COR-L47 (cell line): ENCODE results near the gene ZBTB12.
A peak's percentile ranks its signal among the peaks of the same experiment; 100 is the strongest.
"Not testable (repeated sequence)": the region's sequence is repeated elsewhere in the genome, so short reads cannot be mapped to it uniquely, and the experiment has no call there.

Source experiments
- DNase-seq: peaks from one replicate; lab custom pipeline; 2025; lab: John Stamatoyannopoulos, UW

The ZBTB12 gene

DNA sequence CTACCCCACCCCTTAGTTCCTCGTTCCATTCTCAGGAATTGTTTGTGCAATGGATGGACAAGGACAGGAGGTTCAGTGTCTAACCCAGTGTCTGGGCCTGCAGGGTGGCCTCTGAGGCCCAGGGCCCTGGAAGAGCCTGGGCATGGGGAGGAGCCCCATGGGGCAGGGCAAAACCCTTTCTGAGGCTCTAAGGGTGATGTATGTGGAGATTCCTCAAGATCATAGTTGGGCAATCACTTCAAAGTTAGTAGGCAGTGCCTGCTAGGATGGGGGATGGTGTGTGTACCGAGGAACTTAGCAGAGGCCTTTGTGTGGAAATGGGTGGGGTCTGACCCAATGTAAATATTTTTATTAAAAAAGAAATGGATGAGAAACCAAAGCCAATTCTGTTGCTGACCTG is 18.9 kb upstream of the ZBTB12 start:
- no peak for DNase-seq

DNA sequence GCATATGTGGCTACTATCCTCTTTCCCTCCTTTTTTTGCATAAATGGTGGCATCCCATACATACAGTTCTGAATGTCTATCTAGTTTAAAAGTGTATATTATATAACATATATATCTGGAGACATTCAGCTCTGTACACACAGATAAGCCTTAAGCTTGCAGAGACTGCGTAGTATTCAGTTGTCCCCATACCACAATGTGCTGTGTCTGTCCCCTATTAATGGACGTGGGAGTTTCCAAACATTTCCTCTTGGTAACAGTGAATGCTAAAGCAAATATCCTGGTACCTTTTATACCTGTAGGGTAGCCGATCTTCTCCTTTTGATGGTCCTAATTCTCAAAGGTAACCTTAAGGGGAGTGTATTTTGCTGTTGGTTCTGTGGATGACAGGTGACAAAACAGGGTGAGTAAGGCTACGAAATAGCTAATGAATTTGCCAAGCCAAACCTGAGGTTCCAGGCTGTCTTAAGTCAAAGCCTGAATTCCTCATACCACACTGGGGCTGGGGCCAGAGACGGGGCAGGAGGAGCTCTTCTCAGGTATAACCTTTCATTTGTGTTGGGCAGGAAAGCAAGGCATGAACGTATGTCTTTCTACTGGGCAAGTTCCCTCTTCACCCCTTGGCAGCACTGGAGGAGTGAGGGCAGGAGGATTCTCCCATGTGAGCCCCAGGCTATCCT is 17.9 kb upstream of the ZBTB12 start:
- DNase-seq, result no peak

DNA sequence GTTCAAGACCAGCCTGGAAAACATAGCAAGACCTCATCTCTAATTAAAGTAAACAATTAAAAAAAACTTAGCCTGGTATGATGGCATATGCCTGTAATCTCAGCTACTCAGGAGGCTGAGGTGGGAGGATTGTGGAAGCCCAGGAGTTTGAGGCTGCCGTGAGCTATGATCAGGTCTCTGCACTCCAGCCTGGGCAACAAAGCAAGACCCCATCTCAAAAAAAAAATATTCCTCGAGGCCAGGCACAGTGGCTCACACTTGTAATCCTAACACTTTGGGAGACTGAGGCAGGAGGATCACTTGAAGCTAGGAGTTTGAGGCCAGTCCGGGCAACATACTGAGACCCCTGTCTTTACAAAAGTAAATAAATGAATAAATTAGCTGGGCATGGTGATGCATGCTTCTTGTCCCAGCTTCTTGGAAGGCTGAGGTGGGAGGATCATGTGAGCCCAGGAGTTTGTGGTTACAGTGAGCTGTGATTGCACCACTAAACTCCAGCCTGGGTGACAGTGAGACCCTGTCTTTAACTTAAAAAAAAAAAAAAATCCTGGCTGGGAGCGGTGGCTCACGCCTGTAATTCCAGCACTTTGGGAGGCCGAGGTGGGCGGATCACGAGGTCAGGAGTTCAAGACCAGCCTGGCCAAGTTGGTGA is 16.3 kb upstream of the ZBTB12 start:
- no peak for DNase-seq

DNA sequence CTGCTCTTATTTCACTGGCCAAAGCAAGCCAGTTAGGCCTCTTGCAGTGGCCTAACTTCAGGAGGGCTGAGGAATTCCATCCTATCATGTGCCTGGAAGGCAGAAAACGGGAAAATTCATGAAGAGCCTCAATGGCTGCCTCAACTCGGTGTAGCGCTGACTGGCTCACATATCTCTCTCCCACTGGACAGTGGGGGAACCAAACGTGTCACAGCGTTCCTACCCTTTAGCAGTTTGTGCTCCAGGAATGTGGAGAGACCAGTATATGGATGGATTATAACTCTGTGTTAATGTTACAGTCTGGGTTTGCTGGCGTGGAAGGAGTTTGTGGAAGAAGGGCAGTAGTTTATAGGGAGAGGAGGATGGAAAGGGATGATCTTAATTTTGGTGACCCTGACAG is 13.9 kb upstream of the ZBTB12 start:
- DNase-seq, result no peak

DNA sequence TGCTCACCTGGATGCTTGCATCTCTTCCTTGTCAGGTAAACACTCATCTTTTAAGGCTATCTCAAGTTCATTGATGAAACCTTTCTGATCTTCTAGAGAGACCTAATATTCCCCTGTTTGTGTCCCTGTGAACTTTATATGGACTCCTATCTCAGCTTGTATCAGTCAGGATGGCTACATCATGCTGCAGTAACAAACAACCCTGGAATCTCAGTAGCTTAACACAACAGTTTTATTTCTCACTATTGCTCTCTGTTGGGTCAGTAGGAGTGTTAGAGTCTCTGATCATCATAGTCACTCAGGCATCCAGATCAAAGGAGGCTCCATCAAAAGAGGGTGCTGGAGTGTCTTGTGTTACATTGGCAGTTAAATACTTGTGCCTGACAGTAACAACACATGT is 13.5 kb upstream of the ZBTB12 start:
- no peak for DNase-seq

DNA sequence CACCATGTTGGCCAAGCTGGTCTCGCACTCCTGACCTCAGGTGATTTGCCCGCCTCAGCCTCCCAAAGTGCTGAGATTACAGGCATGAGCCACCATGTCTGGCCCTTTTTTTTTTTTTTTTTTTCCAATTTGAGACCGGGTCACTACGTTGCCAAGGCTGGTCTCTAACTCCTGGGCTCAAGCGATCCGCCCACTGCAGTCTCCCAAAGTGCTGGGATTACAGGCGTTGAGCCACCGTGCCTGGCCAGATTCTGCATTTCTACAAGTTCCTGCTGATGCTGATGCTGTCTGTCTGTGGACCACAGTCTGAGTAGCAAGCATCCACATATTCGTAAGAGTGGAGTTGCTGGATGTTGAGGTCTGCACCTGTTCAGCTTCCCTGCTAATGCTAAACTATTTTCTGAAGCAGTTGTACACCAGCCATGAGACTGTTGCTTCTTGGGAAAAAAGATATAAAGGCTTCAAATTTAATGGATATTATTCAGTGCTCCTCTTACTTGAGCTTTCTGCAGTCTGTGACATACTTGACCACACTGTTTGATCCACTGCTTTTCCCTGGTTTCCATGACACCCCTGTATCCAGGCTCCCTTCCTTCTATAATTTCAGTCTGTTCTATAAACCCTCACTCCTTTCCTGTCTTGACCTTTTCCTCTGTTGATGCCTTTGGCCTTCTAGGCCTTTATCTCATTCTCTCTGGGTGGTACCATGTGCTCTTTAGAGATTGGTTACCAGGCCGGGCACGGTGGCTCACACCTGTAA is 10.1 kb upstream of the ZBTB12 start:
- DNase-seq, result no peak

DNA sequence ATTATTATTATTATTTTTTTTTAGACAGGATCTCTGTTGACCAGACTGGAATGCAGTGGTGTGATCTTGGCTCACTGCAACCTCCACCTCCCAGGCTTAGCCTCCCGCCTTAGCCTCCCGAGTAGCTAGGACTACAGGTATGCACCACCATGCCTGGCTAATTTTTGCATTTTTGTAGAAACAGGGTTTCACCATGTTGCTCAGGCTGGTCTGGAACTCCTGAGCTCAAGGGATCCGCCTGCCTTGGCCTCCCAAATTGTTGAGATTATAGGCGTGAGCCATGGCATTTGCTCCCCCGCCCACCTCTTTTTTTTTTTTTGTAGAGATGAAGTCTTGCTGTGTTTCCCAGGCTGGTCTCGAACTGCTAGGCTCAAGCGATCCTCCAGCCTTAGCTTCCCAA is 7.4 kb upstream of the ZBTB12 start:
- DNase-seq, result not testable (repeated sequence)

DNA sequence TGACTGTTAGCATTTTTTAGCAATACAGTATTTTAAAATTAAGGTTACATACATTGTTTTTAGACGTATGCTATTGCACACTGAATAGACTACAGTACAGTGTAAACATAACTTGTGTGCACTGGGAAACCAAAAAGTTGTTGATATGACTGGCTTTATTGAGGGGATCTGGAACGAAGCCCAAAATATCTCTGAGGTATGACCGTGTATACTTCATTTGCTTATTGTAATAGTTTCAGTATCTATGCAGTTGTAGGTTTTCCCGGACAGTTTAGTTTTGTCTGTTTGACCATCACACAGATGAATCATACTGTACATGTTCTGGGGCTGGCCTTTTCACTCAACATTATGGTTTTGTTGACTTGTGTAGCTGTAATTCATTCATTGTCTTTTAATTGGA is 6.9 kb upstream of the ZBTB12 start:
- DNase-seq, result no peak

DNA sequence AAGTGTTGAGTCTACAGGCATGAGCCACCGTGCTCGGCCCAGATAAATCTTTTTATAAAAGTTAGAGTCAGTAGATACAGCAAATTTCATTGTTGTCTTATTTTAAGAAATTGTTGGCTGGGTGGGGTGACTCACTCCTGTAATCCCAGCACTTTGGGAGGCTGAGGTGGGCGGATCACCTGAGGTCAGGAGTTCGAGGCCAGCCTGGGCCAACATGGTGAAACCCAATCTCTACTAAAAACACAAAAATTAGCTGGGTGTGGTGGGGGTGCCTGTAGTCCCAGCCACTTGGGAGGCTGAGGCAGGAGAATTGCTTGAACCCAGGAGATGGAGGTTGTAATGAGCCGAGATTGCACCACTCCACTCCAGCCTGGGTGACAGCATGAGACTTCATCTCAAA is 6.4 kb upstream of the ZBTB12 start:
- not testable (repeated sequence) for DNase-seq

DNA sequence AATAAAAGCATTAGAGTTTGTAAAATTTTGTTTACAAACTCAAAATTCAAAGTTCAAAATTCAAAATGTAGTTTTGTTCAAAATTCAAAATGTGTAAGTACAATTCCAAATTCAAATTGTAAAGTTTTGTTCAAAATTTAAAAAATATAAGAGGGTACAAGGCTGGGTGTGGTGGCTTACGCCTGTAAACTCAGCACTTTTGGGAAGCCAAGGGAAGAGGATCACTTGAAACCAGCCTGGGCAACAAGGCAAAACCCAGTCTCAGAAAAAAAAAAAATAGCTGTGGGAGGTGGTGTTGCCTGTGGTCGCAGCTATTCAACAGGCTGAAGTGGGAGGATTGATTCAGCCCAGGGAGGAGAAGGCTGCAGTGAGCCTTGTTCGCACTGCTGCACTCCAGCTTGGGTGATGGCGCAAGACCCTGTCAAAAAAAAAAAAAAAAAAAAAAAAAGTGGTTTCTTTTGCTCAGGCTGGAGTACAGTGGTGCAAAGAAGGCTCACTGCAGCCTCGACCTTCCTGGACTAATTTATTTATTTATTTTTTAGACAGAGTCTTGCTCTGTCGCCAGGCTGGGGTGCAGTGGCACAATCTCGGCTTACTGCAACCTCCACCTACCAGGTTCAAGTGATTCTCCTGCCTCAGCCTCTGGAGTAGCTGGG is 5.4 kb upstream of the ZBTB12 start:
- DNase-seq, result no peak

DNA sequence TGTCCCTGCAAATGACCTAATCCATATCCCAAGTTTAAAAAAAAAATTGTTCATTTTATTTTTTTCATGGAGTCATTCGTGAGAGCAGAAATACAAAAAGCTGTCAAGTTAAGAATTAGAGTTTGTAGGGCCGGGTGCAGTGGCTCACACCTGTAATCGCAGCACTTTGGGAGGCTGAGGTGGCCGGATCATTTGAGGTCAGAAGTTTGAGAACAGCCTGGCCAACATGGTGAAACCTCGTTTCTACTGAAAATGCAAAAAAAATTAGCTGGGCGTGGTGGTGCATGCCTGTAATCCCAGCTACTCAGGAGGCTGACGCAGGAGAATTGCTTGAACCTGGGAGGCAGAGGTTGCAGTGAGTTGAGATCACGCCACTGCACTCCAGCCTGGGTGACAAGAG is 4.8 kb upstream of the ZBTB12 start:
- DNase-seq, result not testable (repeated sequence)

DNA sequence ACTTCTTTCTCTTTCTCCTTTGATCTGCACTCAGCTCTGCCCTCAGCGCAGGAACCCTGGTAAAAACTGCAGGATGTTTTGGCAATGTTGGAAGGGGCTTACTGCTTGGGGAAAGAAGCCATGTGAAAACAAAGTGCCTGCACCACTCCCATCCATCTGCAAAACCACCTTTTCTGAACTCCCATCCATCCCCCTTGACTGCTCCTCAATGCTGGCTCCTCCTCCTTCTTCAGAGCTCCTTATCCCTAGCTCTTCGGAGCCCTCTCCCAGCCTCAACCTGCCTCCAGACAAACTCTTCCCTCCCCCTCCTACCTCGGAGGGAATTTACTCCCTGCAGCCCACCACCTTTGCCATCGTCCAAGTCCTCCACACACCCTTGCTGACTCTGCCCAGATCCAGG is 4.2 kb upstream of the ZBTB12 start:
- no peak for DNase-seq

DNA sequence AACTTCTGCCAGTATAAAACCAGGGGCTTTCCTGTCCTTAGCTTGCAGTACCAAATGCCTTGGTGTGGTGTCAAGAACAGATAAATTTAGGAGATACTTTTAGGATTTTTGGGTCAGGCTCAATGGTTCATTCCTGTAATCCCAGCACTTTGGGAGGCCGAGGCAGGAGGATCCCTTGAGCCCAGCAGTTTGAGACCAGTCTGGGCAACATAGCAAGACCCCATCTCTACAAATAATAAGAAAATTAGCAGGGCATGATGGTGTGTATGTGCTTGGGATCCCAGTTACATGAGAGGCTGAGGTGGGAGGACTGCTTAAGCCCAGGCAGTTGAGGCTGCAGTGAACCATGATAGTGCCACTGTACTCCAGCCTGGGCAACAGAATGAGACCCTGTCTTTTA is 3.2 kb upstream of the ZBTB12 start:
- no peak for DNase-seq

DNA sequence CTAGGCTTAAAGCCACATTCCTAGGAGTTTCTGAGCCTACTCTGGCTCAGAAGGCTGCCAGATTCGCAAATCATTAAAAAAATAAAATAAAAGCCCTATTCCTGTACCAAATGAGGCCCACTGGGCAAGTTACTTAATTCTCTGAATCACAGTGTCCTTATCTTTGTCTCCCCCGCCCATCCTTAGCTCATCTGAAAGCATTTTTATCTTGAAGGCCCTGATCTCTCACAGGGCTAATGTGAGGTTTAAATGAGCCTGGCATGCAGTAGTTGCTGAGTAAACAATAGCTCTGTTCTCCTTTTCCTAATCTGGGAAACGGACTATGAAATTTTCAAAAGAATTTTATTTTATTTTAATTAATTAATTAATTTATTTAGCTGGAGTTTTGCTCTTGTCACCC is 2.1 kb upstream of the ZBTB12 start:
- no peak for DNase-seq

DNA sequence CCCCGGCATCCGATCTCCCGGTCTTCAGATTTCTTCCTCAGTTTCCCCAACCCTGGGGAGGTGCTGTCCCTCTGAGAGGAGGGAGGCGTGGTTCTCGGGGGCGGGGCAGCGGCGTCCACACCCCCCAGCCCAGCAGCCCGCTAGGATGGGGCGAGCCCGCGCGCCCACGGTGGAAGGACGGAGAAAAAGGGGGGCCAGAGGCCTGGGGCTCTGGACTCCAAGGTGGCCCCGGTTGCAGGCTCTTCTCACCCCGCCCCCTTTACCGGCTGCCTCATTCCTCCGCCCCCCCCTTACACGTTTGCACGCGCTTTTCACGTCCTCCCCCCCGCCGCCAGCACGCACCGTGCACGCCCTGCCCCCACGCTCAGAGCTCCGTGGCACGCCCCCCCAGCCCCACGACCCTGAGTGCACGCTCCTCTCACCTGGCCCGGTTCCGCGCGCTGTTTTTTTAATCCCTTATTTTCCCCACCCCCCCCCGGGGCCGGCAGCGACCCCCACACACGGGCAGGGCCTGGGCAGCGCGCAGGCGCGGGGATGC is 402 bp downstream of the ZBTB12 start:
- DNase-seq, result peak; percentile 51

DNA sequence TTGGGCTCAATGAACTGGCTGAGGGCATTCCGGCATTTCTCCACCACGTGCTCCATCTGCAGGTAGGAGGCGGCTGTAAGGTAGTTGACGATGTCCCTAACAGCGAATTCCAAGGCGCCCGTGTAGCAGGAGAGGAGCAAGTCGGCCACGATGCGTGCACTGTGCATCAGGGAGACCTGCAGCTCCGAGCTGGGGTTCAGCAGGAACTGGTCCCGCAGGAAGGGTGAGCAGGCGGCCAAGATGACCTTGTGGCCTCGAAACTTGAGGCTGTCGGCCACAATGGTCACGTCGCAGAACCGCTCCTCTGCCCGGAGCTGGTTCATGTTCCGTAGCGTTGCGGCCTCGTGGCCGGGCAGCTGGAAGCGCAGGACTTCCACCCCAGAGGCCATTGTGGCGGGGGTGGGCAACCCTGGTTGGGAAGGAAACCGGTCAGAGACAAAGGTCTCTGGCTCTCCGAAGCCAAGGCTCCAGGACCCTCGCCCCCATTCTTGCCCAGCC is 920 bp downstream of the ZBTB12 start:
- DNase-seq, result no peak

DNA sequence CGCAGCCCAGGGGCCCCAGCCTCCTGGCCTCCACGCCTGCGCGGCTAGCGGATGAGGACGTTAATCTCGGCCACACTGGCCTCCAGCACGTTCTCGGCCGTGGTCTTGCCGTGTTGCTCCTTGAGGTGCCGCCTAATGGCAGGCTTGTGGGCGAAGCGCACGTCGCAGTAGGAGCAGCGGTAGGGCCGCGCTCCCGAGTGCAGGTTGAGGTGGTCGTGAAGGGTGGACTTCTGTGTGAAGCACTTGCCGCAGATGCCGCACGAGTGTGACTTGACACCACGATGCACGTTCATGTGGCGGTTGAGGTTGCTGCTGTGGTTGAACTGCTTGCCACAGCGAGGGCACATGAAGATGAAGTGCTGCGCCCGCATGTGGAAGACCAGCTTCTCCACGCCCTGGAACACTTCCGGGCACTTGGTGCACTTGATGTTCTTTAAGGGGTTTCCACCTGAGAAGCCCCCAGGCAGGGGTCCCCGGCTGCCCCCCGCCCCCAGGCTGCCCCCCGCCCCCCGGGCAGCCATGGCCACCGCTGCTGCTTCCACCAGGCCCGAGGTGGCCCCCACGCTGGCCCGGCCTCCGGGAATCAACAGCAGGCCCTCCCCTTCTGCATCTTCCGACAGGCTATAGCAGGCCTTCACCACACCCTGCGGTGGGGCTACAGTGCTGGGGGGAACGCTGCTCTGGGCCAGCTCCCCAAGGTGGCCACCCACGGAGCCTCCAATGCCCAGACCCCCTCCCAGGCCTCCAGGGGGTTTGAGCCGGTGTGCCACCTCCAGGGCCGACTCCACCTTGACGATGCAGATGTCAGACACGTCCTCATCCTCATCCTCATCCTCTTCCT is 1.8 kb downstream of the ZBTB12 start:
- no peak for DNase-seq

DNA sequence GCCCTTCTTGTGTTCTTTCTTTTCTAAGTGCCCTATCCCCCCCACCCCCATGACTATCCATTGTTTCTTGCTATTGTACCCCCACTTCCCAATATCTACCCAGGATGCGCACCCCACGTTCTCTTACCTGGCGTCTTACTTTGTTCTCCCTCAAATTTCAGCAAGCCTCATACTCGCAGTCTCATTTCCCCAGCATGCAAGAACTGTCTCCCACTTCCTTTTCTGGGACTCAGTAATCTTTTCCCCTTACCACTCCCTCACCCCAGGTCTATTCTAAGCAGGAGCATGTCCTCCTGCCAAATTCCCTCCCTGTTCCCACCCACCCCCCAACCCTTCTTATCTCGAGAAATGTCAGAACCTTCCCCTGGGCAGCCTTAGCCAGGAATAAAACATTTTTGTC is 2.7 kb downstream of the ZBTB12 start:
- no peak for DNase-seq

DNA sequence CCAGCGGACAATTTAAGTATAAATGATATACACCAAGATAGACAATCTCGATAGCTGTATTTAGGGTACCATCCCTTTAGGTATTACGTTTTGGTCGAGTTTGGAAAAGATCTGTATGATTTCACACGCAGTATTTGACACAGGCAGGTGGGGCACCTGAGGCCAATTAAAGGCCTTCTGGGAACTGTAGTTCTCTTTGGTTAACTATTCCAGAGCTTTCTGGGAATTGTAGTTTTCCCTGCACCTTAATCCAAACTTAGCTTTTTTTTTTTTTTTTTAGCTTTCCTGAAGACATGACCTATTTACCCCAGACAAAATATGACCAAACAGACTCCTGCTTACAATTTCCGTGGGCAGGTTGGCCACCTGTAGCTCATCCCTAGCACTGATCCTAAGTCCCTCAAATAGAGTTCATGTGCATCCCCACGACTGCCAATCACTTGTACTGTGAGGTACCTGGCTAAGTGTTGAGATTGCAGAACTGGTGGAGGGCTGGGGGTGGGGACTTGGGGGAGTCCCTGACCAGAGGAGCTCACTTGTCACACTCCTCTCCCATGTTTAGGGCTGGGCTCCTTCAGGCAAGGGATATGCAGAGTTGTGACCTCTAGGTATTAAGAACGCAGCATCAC is 3.4 kb downstream of the ZBTB12 start:
- peak; percentile 51 for DNase-seq

DNA sequence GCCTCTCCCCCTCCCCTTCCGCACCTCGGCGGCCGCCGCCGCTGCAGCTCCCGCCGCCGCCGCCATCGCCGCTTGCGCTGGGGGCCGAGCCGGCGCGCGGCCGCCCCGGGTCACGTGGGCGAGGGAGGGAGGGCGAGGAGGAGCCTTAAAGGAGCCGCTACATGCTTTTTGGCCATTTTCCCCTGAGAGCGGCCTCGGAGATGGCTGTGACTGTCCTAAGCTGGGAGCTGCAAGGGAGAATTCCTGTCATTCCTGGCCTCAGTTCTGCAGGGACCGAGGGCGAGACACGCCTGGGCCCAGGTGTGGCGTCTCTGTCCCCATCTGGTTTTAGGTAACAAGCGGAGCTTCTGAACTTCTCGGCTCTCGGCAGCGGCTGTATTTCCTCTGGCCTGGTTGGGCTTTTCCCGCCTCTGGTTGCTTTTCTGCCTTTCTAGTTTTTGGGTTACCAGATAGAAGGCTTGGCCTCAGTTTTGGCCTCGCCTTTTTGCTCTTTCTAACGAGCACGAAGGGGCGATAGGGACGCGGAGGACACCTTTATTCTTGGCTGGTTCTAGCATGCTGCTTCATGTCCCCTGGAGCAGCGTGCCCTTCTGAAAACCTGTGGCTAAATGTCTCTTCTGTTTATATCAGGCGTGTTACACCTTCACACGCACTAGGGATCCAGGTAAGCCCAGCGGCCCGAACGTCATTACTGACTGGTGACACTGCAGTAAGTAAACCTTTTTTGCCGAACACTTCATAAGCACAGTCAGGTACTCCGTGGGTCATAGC is 4.1 kb downstream of the ZBTB12 start, which contains the start of gene EHMT2:
TSS of gene EHMT2 (minus strand) at position 87 of the 771 bp plus-strand sequence. CDS start at position 66, 21 bp downstream.
- DNase-seq, result peak; percentile 80
